OCI-M2 (cell line): Measurements from ENCODE around the gene OR56A1.

Experiments
- DNase-seq: peaks from one replicate; lab custom pipeline; 2025; ENCODE audit not compliant: unreplicated experiment; lab: John Stamatoyannopoulos, UW

The OR56A1 gene

DNA sequence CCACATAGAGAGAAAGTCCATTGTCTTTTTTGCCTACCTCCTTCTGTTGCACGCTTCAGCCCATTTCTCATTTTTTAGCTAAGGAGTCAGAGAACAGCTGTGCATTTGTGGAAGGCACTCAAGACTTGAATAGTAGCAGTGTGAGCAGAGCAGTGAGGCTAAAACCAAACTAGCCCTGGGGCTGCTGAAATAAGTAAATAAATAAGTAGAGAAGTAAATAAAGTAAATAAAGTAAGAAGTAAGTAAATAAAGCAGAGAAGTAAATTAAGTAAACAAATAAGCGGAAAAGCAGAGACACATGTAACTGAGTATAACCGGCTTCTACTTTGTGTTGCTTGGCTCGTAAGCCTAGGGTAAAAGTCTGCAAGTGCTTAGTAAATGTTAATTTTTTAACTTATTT lies 41.4 kb downstream of the OR56A1 start:
- no peak for DNase-seq

DNA sequence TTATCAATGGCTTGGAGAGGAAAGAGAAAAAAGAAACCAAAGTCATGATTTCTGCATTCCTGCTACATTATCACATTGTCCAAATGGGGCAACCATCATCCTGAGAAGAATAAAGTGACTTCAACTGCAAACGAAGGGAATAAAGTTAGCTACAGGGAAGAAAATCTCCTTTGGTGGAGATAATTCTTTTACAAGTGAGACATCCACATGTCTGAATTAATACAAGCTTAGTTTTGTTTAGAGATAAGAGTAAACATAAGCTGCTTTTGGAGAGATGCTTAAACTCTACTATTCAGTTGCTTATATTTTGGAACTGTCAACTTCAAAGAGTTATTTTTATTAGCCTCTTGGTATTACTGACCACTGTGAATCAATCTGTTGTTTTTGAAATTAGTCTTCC lies 43.7 kb downstream of the OR56A1 start, which contains the start of gene OR52L1:
Gene OR52L1, minus strand, starts transcription at position 101 of the 400 bp plus-strand sequence. Its CDS starts 55 bp downstream, at position 46.
- DNase-seq: no peak

DNA sequence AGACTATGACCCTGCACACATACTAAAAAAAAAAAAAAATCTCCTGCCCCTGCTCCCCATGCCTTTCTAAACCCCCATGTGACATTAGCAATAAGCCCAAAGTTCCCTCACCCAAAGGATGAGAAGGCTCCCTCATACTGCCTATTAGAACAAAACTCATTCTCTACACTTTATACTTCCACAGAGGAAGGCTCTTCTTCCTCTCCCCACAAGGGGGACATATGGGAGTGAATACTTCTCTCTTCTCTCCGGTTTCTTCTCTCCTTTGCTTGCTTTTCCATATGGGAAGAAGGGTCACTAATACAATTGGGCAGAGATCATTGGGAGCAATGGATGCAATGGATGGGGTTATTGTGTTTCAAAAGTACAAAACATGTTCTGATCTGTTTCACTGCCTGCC lies 47.1 kb downstream of the OR56A1 start:
- no peak for DNase-seq

DNA sequence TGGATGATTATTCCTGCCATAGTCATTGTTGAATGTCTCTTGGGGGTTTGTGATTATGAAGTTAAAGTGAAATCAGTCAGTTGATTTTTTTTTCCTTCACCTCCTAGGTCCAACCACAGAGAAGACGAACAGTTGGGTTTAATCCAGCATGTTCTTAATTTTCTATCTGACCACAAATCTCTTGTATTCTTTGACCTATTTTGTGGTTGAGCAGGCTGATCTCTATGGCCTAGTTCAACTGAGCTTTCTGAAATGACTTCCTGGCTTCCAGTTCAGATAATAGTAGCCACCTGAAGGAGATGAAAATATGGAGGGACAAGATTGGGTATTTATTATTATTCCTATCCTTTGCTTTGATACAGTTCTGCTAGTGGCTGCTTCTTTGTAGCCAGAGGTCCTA lies 57.0 kb downstream of the OR56A1 start:
- no peak for DNase-seq
